Activated CD8-positive, alpha-beta memory T cell treated with anti-CD3 and anti-CD28 coated beads, Interleukin-2, amount 50 U/mL, for 48 hours (primary cell): Measurements from ENCODE around the gene ZNF276.
A peak's percentile ranks its signal among the peaks of the same experiment; 100 is the strongest.
"Not testable (repeated sequence)": the region's sequence is repeated elsewhere in the genome, so short reads cannot be mapped to it uniquely, and the experiment has no call there.

ENCODE experiments used
- DNase-seq: peaks from one replicate; pipeline ENCODE4 v3.0.0-alpha.2; 2020

The ZNF276 gene

DNA sequence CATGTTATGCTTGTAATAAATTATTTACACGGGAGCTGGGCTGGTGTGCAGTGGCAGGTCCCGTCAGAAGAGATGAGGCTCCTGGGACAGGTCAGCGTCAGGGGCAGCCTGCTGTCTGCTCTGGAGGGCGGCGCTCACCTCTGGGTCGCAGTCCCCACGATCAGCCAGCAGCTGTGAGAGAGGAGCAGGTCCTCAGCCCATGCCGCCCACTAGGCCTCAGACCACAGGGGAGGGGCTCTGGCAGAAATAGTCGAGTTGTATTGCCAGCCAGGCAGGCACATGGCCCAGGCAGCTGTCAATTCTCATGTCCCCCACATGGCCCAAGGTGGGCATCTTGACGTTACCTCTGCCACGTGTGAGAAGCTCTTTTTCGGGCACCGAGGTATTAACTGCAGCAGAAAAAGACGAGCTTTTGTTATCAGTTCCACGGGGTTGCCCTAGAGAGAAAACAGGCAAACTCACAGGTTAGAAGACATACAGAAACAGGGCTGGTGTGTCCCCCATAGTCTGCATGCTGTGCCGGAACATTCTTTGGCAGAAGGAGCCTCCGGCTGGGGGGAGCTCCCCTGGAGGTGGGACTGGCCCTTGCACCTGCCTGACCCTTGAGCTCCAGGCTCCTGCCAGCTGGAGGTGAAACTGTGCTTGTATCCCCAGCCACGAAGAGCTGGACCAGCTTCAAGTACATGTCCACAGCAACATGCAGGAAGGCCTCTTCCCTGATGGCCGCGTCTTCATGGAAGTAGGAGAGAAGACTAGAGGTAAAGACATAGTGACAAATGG, 17.4 kb downstream of the ZNF276 start:
- no peak for DNase-seq

- no peak for DNase-seq
These were observed 18.0 kb downstream of the ZNF276 start for GRCh38 chr16:89739383-89739782.

DNA sequence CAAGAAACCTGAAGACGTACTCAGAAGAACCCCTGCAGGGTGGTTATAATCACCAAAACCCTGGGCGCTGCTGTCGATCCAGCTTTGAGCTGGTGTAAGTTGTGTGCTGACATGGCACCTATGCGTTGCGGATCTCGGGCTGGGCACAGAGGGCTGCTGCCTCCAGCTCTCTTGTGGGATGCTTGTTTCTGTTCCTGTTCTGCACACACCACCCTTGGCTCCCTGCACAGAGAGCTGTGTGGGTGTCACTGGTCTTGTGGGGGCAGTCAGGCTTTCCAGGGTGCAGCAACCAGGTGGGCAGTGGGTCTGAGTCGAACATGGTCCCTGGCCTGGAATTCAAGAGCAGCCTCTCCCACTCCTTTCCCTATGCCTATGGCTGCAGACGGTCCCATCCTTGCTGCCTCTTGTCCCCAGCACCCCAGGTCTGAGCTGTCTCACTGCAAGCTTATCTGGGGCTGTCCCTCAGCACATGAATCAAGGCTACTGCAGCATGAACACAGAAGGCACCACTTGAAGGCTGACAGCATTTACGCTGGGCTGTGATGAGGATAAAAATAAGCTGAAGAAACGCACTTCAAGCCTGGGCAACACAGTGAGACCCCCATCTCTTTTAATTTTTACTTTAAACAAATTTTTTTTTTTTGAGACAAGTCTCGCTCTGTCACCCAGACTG, 20.1 kb downstream of the ZNF276 start:
- no peak for DNase-seq

DNA sequence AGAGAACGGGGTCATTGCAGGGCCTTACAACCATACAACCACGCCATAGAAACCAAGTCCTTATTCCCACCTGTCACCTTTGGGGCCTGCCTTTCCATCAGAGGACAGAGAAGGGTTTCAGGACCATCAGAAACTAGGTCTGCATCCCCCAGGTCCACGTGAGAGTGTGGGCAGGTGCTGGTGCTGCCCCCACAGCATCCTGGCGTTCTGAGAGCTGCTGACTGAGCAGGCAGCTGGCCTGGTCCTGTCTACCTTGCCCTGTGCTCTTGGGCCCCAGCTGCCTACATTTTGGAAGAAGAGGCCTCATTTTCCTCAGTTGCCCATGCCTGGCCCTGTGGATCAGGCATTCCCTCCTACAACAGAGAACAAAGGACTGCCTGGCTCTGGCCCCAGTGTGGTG, 21.6 kb downstream of the ZNF276 start:
- DNase-seq, result no peak

- no peak for DNase-seq
These were observed 23.5 kb downstream of the ZNF276 start for GRCh38 chr16:89744813-89745212.

GRCh38 chr16:89746043-89746442, 24.7 kb downstream of the ZNF276 start:
- no peak for DNase-seq

- DNase-seq, result no peak
These were observed 26.7 kb downstream of the ZNF276 start for GRCh38 chr16:89748076-89748475.

DNA sequence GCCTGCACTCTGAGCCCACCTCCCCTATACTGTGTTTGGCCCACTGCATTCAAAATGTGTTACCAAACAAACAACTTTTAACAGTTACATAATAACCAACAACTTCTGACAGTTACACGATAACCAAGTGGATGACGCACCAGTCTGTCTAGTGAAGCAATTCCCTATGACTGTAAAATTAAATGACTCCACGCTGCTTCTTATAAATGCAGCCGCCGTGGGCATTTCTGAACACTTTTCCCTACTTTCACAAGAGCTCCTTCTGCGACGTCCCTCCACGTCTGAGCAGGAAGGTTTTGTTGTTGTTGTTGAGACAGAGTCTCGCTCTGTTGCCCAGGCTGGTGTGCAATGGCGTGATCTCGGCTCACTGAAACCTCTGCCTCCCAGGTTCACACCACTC, 27.6 kb downstream of the ZNF276 start:
- no peak for DNase-seq

DNA sequence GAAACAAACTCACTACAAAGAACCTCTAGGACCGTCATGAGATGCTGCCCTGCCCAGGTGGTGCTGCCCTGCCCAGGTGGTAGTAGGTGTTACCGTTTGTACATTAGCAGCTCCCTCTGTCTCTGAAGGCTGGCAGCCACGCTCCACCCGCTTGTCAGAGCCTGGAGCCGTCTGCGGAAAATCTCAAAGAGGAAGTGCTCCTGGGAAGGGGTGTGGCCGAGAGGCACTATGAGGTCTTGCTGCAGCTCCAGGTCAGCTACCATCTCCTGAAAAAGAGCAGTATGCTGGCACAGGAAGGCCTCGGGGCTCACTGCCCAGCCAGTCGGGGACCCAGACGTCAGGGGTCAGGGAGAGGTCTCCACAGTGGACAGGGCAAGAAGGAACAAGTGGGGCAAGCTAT, 28.3 kb downstream of the ZNF276 start:
- DNase-seq, result no peak

GRCh38 chr16:89759746-89760340, 38.5 kb downstream of the ZNF276 start:
- no peak for DNase-seq

DNA sequence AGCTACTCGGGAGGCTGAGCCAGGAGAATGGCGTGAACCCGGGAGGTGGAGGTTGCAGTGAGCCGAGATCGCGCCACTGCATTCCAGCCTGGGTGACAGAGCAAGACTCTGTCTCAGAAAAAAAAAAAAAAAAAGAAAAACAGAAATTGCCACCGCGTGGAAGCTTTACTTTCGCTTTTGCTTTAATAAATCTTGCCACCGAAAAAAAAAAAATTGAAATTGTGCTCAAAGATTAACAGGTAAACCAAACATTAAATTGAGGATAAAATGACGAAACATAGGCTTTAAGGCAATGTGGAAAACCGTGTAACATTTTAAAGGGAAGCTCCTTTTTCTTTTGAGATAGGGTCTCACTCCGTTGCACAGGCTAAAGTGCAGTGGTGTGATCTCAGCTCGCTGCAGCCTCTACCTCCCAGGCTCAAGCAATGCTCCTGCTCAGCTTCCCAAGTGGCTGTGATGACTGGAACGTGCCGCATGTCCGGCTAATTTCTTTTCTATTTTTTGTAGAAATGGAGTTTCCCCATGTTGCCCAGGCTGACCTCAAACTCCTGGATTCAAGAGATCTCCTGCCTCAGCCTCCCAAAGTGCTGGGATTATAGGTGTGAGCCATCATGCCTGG, 40.1 kb downstream of the ZNF276 start:
- DNase-seq, result no peak

GRCh38 chr16:89764711-89765201, 43.4 kb downstream of the ZNF276 start:
- peak; percentile 62 for DNase-seq

DNA sequence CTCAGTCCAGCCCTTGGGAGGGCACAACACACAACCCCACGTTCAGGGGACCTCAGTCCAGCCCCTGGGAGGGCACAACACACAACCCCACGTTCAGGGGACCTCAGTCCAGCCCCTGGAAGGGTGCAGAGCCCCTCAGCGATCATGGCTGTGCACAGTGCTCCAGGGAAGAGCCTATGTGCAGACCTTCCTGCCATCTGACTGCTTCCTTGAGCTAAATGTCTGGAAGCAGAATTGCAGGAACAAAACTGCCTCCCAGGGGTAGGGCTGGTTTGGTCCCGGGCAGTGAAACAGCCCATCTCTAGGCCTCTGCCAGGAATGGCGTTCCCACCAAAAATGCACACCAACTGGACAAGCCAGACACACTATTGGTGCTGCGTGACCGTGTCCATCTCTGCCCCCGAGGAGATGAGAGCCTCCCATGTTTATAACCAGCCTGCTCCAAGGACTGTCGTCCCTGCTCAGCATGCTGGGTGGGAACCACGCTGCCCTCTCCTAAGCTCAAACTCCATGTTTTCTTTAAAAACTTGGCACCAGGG, 44.0 kb downstream of the ZNF276 start:
- no peak for DNase-seq

GRCh38 chr16:89770367-89770766, 49.0 kb downstream of the ZNF276 start:
- no peak for DNase-seq

- no peak for DNase-seq
These were observed 53.9 kb downstream of the ZNF276 start for GRCh38 chr16:89775223-89775622.

- DNase-seq, result not testable (repeated sequence)
These were observed 56.9 kb downstream of the ZNF276 start for GRCh38 chr16:89778211-89778610.

GRCh38 chr16:89779231-89779908, 58.0 kb downstream of the ZNF276 start:
- DNase-seq, result no peak

- DNase-seq, result no peak
These were observed 58.6 kb downstream of the ZNF276 start for GRCh38 chr16:89779909-89780305.

DNA sequence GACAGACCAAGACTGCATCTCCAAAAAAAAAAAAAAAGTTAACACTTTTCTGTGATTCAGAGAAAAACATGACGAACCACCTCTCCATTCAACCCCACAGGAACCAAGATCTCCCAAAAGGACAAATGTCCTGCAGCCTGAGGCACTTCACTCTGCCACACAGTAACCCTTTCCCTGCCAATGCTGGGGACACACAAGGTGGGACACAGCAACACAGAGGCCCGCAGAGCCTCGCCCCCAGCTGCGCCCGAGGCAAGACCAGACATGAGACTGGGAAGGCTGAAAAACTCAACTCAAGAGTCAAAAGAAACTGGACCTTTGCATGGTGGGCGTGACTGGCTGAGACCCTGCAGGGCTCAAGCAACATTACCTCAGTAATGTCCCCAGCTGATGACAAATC, 61.2 kb downstream of the ZNF276 start:
- DNase-seq, result no peak

DNA sequence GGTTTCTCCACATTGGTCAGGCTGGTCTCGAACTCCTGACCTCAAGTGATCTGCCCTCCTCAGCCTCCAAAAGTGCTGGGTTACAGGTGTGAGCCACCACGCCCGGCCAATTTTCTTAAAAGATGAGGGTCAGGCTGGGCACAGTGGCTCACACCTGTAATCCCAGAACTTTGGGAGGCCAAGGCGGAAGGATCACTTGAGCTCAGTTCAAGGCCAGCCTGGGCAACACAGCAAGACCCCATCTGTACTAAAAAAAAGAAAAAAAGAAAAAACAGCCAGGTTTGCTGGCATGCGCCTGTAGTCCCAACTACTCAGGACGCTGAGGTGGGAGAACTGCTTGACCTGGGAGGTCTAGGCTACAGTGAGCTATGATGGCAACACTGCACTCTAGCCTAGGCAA, 62.6 kb downstream of the ZNF276 start:
- not testable (repeated sequence) for DNase-seq

- DNase-seq, result no peak
These were observed 63.1 kb downstream of the ZNF276 start for GRCh38 chr16:89784406-89784805.

DNA sequence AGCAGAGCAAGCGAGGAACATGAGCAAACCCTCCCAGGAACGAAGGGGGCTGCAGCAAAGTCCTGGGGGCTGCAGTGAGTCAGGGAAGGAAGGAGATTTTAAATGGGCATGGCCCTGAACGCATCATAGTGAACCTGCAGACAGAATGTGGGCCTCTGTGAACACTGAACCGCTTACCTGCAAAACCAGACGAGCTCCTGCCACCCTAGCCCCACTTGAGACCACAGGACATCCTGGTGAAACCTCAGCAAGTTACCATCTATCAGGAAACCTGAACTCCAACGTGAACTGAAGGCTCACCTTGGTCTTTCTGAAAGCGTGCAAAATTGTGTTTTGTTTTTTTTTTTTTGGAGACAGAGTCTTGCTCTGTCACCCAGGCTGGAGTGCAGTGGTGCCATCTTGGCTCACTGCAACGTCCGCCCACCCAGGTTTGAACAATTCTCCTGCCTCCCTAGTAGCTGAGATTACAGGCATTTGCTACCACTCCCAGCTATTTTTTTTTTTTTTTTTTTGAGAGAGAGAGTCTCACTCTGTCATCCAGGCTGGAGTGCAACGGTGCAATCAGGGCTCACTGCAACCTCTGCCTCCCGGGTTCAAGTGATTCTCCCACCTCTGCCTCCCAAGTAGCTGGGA, 64.3 kb downstream of the ZNF276 start:
- DNase-seq, result no peak
